CD4-positive, alpha-beta T cell treated with Interleukin-4 for 1 hour (primary cell): ENCODE data around the gene GNAQ.

Experiments
- DNase-seq, 2 donors: peaks; one replicate each; pipeline ENCODE4 v3.0.0-alpha.2; 2020 to 2022

The GNAQ gene

GRCh38 chr9:77807846-77808750 lies 223.5 kb downstream of the GNAQ start:
- peak in 1 of 2 donors; percentile 10 for DNase-seq

- no peak for DNase-seq
Observed at GRCh38 chr9:77807281-77807683, 224.3 kb downstream of the GNAQ start.

DNA sequence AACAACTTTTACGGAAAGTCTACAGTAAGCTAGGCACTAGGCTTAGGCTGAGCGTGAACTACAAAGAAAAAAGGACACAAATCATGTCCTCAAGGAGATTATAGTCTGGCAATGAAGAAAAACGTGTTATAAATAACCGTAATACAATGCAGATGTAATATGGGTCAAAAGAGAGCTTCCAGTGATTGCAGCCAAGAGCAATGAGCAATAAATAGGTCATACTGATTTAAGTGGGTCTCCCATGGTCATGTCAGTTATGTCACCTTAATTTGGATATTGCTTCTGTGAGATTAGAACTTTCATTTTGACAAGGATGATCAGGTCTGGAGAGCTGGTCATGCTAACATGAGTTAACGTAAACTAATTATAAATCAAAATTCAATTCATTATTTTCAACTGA lies 224.9 kb downstream of the GNAQ start:
- DNase-seq: no peak

GRCh38 chr9:77805810-77806209 lies 225.8 kb downstream of the GNAQ start:
- DNase-seq: no peak

DNA sequence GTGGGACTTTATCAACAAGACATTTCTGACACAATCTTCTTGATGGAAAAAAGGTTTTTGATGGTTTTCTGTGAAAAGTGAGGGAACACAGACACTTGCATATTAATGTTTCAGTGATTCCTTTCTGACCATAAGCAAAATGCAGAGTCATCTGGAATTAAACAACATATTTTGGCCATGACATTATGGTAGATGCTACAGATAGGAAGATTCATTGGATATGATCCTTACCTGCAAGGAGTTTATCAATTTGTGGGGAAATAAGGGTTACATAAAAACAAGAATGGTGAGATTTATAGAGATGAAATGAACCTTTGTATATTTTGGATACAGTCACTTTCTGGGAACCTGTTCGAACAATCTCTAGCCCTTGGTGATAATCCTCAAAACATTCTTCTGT lies 228.2 kb downstream of the GNAQ start:
- no peak for DNase-seq

DNA sequence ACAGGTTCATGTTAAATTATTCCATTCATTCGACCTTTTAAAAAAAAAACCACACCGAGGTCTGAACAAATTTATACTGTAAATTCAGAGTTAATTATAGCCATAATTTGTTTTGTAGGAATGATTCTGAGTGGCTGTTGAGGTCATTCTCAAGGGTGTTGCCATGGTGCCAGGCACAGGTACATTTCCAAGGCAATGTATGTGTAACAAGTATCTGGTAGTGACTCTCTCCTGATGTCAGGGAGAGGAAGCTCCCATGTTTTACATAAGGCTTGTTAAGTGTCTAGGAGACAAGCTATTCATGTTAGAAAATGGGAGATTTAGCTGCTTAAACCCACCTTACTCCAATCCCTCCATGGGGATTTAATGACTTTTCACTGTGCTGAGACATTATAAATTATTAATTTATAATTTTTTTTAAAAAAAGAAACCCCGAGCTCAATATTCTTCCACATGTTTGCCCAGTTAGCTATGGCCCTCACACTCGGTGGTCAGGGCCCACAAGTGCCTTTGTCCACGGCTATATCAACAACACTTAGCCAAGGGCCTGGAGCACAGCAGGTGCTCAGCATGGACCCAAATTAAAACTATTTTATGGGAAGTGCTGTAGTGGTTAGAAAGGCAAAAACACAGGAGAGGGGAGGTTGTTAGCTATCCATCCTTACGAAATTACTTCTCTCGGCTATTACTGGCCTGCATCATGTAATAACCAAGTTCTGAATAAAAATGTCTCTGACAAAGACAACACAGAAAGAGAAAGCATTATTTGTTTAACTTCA lies 228.9 kb downstream of the GNAQ start:
- DNase-seq: no peak

DNA sequence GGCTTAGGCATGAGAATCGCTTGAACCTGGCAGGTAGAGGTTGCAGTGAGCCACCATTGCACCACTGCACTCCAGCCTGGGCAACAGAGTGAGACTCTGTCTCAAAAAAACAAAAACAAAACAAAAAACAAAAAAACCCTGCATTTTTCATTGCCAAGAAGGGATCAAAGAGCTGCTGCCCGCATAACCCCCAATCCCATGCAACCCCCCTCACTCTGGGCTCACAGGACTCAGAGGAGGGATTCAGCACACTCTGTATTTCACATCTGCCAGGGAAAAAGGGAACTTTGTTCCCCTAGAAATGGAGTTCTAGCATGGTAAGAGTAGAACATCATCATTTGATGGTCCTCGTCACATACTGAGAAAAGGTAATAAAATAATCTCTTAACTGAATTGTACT lies 229.5 kb downstream of the GNAQ start:
- no peak for DNase-seq

DNA sequence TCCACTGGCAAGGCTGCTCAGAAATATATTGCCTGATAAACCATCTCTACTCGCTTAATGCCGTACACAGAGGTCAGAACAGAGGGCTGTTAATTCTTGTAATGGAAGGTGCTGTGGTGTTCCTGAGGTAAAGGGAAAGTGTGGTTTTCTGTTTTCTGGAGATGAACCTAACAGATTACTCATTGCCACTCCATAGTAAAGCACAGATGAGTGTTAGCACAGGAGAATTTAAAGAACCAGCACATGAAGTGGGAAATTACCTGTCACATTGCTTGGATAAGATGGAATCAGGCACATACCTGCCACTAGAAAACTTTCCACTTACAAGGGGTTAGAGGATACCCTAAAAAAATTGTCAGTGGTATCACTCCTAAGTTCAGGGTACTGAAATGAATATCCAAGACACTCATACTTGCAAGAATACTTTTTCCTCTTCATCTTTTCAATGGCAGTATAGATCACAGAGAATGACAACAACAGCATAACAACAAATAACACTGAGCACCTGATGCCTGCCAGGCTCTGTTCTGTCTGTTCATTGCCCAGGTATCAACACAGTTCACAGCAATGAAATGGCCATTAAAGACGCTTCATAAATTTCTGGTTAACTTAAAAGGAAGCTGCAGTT lies 230.6 kb downstream of the GNAQ start:
- no peak for DNase-seq

DNA sequence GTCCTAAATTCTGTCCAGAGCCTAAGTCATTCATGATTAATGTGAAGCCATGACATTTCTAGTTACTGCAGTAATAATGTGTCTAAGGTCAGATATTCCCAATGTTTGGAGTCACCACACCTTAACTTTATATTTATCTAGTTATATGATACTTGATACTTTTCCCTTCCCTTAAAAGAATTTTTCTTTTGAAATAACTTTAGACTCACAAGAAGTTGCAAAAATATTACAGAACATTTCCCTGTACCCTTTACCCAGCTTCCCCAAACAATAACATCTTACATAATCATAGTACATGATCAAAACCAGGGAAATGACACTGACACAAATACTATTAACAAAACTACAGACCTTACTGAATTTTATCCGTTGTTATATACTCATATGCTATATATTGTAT lies 233.5 kb downstream of the GNAQ start:
- DNase-seq: no peak

- DNase-seq: no peak
Observed at GRCh38 chr9:77794985-77795384, 236.6 kb downstream of the GNAQ start.

- no peak for DNase-seq
Observed at GRCh38 chr9:77793849-77794248, 237.8 kb downstream of the GNAQ start.

GRCh38 chr9:77789891-77790290 lies 241.7 kb downstream of the GNAQ start:
- no peak for DNase-seq

- no peak for DNase-seq
Observed at GRCh38 chr9:77785341-77785740, 246.3 kb downstream of the GNAQ start.

GRCh38 chr9:77783518-77783917 lies 248.1 kb downstream of the GNAQ start:
- no peak for DNase-seq

DNA sequence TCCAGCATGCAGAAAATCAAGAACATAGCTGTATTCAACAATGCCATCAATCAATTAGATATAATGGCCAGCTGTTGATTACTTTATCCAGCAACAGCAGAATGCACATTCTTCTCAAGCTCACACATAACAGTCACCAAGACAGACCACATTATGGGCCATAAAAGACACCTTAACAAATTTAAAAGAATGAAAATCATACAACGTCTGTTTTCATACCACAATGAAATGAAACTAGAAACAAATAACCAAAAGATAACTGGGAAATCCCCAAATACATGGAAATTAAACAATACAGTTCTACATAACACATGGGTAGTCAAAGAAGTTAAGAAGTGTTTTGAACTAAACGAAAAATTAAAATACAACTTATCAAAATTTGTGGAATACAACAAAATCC lies 252.6 kb downstream of the GNAQ start:
- DNase-seq: peak in 1 of 2 donors; percentile 42

DNA sequence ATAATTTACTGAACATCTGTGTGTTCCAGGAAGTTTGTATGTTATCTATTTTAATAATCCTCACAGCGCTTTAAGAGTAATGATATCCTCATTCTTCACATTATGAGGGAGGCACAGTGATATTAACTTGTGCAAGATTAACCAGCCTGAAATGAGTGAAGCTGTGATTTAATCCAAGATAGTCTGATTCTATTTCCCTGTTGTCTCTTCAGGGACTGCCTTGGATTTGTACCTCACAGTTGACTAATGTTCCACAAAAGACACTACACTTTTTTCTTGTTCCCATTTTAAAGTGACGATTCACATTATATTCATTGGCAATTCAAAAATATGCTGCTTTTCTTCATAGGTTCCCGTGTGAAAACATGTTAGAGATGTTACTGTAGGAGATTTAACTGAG lies 258.2 kb downstream of the GNAQ start:
- DNase-seq: no peak

GRCh38 chr9:77772646-77773045 lies 259.0 kb downstream of the GNAQ start:
- no peak for DNase-seq

DNA sequence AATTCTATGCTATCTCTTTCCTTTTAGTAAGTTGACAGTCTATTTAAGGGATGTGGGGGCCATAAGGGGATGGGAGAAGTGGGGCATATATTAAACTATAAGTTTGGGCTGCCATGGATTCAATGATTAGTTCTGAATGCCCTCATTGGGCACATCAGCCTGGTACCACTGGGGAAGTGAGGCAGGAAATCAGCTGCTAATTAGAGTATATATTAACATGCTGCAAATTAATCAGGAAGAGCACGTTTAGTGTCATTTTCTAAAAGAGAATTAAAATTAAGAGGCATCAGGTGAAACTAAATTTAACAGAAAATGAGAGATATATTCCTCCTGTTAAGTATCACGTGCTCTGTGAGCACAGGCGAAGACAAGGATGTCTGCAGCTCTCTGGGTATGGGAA lies 260.4 kb downstream of the GNAQ start:
- DNase-seq: no peak

GRCh38 chr9:77770340-77770739 lies 261.3 kb downstream of the GNAQ start:
- DNase-seq: no peak

DNA sequence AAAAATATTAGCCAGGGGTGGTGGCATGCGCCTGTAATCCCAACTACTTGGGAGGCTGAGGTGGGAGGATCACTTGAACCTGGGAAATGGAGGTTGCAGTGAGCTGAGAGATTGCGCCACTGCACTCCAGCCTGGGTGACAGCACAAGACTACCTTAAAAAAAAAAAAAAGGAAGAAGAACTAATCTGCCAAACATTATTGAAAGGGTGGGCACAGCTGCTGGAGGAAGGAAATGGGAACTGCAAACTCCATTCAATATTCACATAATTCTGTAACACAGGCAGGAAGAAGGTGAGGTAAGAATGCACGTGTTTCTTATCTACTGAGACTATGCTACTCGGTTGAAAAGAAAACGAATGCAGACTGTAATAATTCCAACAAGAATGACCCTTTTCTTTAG lies 262.4 kb downstream of the GNAQ start:
- no peak for DNase-seq

DNA sequence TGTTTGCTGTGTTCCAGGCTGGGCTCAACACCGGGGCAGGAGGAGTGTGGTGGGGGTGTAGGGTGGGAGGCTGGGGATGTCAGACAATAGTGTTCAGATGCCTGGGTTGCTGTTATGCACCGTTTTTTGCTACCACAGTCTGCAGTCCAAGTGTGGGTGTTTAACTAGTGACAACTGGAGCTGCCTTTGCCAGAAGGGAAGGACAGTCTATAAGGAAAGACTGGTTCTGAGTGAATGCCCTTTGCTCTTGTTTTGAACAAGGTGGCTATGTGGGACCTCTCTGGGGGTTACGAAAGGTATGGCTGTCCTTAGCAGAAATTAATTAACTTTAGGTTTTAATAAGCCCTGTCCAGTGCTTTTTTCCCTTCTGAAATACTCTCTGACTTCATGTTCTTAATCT lies 265.0 kb downstream of the GNAQ start:
- DNase-seq: no peak

DNA sequence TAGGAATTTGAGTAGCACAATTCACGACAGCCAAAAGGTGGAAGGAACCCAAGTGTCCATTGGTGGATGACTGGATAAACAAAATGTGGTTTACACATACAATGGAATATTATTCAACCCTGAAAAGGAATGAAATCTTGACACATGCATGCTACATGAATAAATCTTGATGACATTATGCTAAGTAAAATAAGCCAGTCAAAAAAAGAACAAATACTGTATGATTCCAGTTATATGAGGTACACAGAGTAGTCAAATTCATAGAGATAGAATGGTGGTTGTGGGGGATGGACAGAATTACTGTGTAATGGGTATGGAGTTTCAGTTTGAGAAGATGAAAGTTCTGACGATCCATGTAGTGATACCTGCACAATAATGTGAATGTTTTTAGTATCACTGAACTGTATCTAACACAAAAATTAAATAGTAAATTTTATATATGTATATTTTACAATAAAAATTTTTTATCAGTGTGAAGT lies 265.8 kb downstream of the GNAQ start:
- no peak for DNase-seq
